Liver (tissue), 9 donors: ENCODE measurements around the gene SMYD1. TPM values are rescaled to one million over a fixed set of nuclear protein-coding genes. Genes with fewer than 3 reads are reported as not detected.

Source experiments
- DNase-seq: peaks from one replicate; pipeline ENCODE4 v3.0.0-alpha.2; 2017; ENCODE audit warnings: low spot score
- H3K27ac ChIP-seq, 2 donors: one replicate each; pipeline ENCODE4 v1.7.0; 2013; ENCODE audit warnings: inconsistent platforms in 2 of 2, low read length in 2 of 2, control low read depth in 1 of 2, low read depth in 1 of 2, mild to moderate bottlenecking in 1 of 2
- H3K27me3 ChIP-seq, 4 donors: one replicate each; pipeline versions ENCODE4 v1.6.1 to v1.7.0; 2013; ENCODE audit warnings: low read length in 3 of 4, inconsistent platforms in 1 of 4, mild to moderate bottlenecking in 1 of 4, moderate library complexity in 1 of 4; ENCODE audit not compliant: control insufficient read depth in 4 of 4, insufficient read depth in 4 of 4
- H3K36me3 ChIP-seq, 4 donors: one replicate each; pipeline versions ENCODE4 v1.6.1 to v1.7.0; 2013; ENCODE audit warnings: low read length in 3 of 4, mild to moderate bottlenecking in 3 of 4, low read depth in 1 of 4, moderate library complexity in 1 of 4; ENCODE audit not compliant: control insufficient read depth in 4 of 4, insufficient read depth in 3 of 4
- H3K4me1 ChIP-seq, 4 donors: one replicate each; pipeline versions ENCODE4 v1.6.1 to v1.7.0; 2013; ENCODE audit warnings: low read length in 3 of 4, mild to moderate bottlenecking in 3 of 4, moderate library complexity in 1 of 4; ENCODE audit not compliant: control insufficient read depth in 4 of 4, insufficient read depth in 4 of 4
- H3K4me3 ChIP-seq, 3 donors: one replicate each; pipeline versions ENCODE4 v1.6.1 to v1.7.0; 2013; ENCODE audit warnings: low read length in 3 of 3, control low read depth in 1 of 3, low read depth in 1 of 3, mild to moderate bottlenecking in 1 of 3
- H3K9ac ChIP-seq, 2 donors: one replicate each; pipeline ENCODE4 v1.7.0; 2013; ENCODE audit warnings: low read length in 2 of 2, mild to moderate bottlenecking in 2 of 2, moderate library complexity in 2 of 2, control low read depth in 1 of 2, low read depth in 1 of 2
- H3K9me3 ChIP-seq, 4 donors: one replicate each; pipeline versions ENCODE4 v1.6.1 to v1.7.0; 2013; ENCODE audit warnings: low read length in 3 of 4; ENCODE audit not compliant: control insufficient read depth in 4 of 4
- CTCF ChIP-seq: fragments of 150-350 bp; IDR thresholded peaks from 2 replicates; pipeline ENCODE4 v1.5.1; 2017; ENCODE audit warnings: improper control_type of control experiment, low read depth, low read length; ENCODE audit not compliant: missing input control
- EGR1 ChIP-seq, 2 donors: IDR thresholded peaks; 2 replicates each; pipeline ENCODE4 v1.6.1; 2016 to 2018; ENCODE audit warnings: antibody characterized with exemption in 2 of 2, low read depth in 2 of 2
- FOXA1 ChIP-seq: IDR thresholded peaks from 2 replicates; pipeline ENCODE4 v1.6.1; 2016; ENCODE audit warnings: antibody characterized with exemption
- FOXA2 ChIP-seq: IDR thresholded peaks from 2 replicates; pipeline ENCODE4 v1.6.1; 2016; ENCODE audit warnings: antibody characterized with exemption
- GABPA ChIP-seq, 2 donors: IDR thresholded peaks in 1 of 2; conservative IDR thresholded peaks in 1 of 2; 2 replicates each; pipeline ENCODE4 v1.6.1; 2016; ENCODE audit warnings: antibody characterized with exemption in 2 of 2, mild to moderate bottlenecking in 1 of 2, moderate library complexity in 1 of 2
- HNF4A ChIP-seq, 2 donors: conservative IDR thresholded peaks; 2 replicates each; pipeline ENCODE4 v1.6.1; 2016; ENCODE audit warnings: antibody characterized with exemption in 2 of 2, mild to moderate bottlenecking in 2 of 2
- HNF4G ChIP-seq: IDR thresholded peaks from 2 replicates; pipeline ENCODE4 v1.6.1; 2016; ENCODE audit warnings: antibody characterized with exemption
- JUND ChIP-seq, 2 donors: IDR thresholded peaks; 2 replicates each; pipeline ENCODE4 v1.6.1; 2016; ENCODE audit warnings: antibody characterized with exemption in 2 of 2
- MAX ChIP-seq: IDR thresholded peaks from 2 replicates; pipeline ENCODE4 v1.6.1; 2016; ENCODE audit warnings: antibody characterized with exemption
- NR2F2 ChIP-seq: IDR thresholded peaks from 2 replicates; pipeline ENCODE4 v1.6.1; 2016; ENCODE audit warnings: antibody characterized with exemption
- RAD21 ChIP-seq, 2 donors: IDR thresholded peaks; 2 replicates each; pipeline ENCODE4 v1.6.1; 2016; ENCODE audit warnings: antibody characterized with exemption in 2 of 2, mild to moderate bottlenecking in 2 of 2
- RXRA ChIP-seq, 2 donors: IDR thresholded peaks; 2 replicates each; pipeline ENCODE4 v1.6.1; 2017 to 2018; ENCODE audit warnings: antibody characterized with exemption in 2 of 2, mild to moderate bottlenecking in 1 of 2
- SP1 ChIP-seq: IDR thresholded peaks from 2 replicates; pipeline ENCODE4 v1.6.1; 2018; ENCODE audit warnings: antibody characterized with exemption, mild to moderate bottlenecking
- TAF1 ChIP-seq: conservative IDR thresholded peaks from 2 replicates; pipeline ENCODE4 v1.6.1; 2016; ENCODE audit warnings: antibody characterized with exemption, mild to moderate bottlenecking
- YY1 ChIP-seq: IDR thresholded peaks from 2 replicates; pipeline ENCODE4 v1.6.1; 2016; ENCODE audit warnings: antibody characterized with exemption, mild to moderate bottlenecking
- WGBS: extraction: QIAGEN DNeasy Blood & Tissue Kit; methylation state at CpG from one replicate; pipeline ENCODE4 v1.1.7; 2013; 5-methylcytosine and 5-hydroxymethylcytosine counted together
- polyA plus RNA-seq, 2 donors: library from polyadenylated mRNA; stranded (reverse) in 1 of 2; unstranded in 1 of 2; fragments of 200-250 nt in 1 of 2; fragments of >200 nt in 1 of 2; fragmentation: Nextera tagmentation in 1 of 2; extraction: Ambion mirVana in 1 of 2; gene quantifications; one replicate each; pipeline versions ENCODE4 v1.2.1 to v1.2.3, GENCODE V29; 2013 to 2015
- total RNA-seq, 2 donors: library from RNA; depleted of rRNA; stranded (reverse); fragments of >200 nt; gene quantifications; one replicate each; pipeline ENCODE4 v1.2.3, GENCODE V29; 2014
- TF ChIP-seq, protein P1 (sequence below): IDR thresholded peaks from 2 replicates; pipeline ENCODE4 v1.6.1; 2016; ENCODE audit warnings: antibody characterized with exemption
- TF ChIP-seq, protein P2 (sequence below): IDR thresholded peaks from 2 replicates; pipeline ENCODE4 v1.6.1; 2016; ENCODE audit warnings: antibody characterized with exemption
- TF ChIP-seq, protein P3 (sequence below): IDR thresholded peaks from 2 replicates; pipeline ENCODE4 v1.6.1; 2016; ENCODE audit warnings: antibody characterized with exemption, mild to moderate bottlenecking
- donor health status: healthy.
- donor health status: healthy.
- donor health status: healthy.
- donor health status: healthy.
- donor health status: healthy.

The SMYD1 gene
- total and polyA plus RNA-seq, 4 donors: not detected

GRCh38 chr2:88097192-88097591 lies 29.6 kb downstream of the SMYD1 start:
- no peak for DNase-seq
- H3K9me3 ChIP-seq: no peaks in the 10 kb centered on the region
- TF ChIP-seq RAD21 (IDR thresholded peaks at IDR 0.05) (no peak), RXRA (IDR thresholded peaks at IDR 0.05) (no peak), HNF4A (conservative IDR thresholded peaks at IDR 0.05) (no peak), YY1 (no peak), JUND (IDR thresholded peaks at IDR 0.05) (no peak), CTCF (no peak), GABPA (IDR thresholded peaks at IDR 0.05 in 1 of 2, conservative IDR thresholded peaks at IDR 0.05 in 1 of 2) (no peak), SP1 (no peak), NR2F2 (no peak), FOXA2 (no peak), TAF1 (no peak)
- TF ChIP-seq, protein P1, sequence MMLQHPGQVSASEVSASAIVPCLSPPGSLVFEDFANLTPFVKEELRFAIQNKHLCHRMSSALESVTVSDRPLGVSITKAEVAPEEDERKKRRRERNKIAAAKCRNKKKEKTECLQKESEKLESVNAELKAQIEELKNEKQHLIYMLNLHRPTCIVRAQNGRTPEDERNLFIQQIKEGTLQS: no peak
- TF ChIP-seq, protein P2, sequence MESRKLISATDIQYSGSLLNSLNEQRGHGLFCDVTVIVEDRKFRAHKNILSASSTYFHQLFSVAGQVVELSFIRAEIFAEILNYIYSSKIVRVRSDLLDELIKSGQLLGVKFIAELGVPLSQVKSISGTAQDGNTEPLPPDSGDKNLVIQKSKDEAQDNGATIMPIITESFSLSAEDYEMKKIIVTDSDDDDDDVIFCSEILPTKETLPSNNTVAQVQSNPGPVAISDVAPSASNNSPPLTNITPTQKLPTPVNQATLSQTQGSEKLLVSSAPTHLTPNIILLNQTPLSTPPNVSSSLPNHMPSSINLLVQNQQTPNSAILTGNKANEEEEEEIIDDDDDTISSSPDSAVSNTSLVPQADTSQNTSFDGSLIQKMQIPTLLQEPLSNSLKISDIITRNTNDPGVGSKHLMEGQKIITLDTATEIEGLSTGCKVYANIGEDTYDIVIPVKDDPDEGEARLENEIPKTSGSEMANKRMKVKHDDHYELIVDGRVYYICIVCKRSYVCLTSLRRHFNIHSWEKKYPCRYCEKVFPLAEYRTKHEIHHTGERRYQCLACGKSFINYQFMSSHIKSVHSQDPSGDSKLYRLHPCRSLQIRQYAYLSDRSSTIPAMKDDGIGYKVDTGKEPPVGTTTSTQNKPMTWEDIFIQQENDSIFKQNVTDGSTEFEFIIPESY: no peak
- no peak overlapping the region for H3K9ac ChIP-seq
- no peak overlapping the region for H3K27ac ChIP-seq
- no peaks in the 10 kb centered on the region for H3K36me3 ChIP-seq
- H3K4me1 ChIP-seq: peaks cover 0 to 13% (median 12%) of the 10 kb centered on the region in 4 donors
- H3K27me3 ChIP-seq: no peaks in the 10 kb centered on the region
- H3K4me3 ChIP-seq: no peak overlapping the region
- 75% methylated on average over 3 of the region's 3 CpGs for WGBS

- H3K9ac ChIP-seq: no peak overlapping the region
- no peak overlapping the region for H3K4me3 ChIP-seq
- H3K27me3 ChIP-seq: no peaks in the 10 kb centered on the region
- H3K36me3 ChIP-seq: no peaks in the 10 kb centered on the region
- no peak for DNase-seq
- H3K4me1 ChIP-seq: peaks cover 0 to 13% (median 12%) of the 10 kb centered on the region in 4 donors
- H3K27ac ChIP-seq: no peak overlapping the region
- no peaks in the 10 kb centered on the region for H3K9me3 ChIP-seq
- WGBS: 86% methylated on average over 4 of the region's 4 CpGs
- TF ChIP-seq RXRA (IDR thresholded peaks at IDR 0.05) (no peak), FOXA2 (no peak), EGR1 (IDR thresholded peaks at IDR 0.05; ENCODE audit: low read depth in 2 of 2) (no peak), JUND (IDR thresholded peaks at IDR 0.05) (no peak), SP1 (no peak), HNF4A (conservative IDR thresholded peaks at IDR 0.05) (no peak), FOXA1 (no peak), NR2F2 (no peak), CTCF (no peak), GABPA (IDR thresholded peaks at IDR 0.05 in 1 of 2, conservative IDR thresholded peaks at IDR 0.05 in 1 of 2) (no peak), HNF4G (no peak), TAF1 (no peak), YY1 (no peak), MAX (no peak), RAD21 (IDR thresholded peaks at IDR 0.05) (no peak)
- TF ChIP-seq, protein P1: no peak
- TF ChIP-seq, protein P2: no peak
- TF ChIP-seq, protein P3, sequence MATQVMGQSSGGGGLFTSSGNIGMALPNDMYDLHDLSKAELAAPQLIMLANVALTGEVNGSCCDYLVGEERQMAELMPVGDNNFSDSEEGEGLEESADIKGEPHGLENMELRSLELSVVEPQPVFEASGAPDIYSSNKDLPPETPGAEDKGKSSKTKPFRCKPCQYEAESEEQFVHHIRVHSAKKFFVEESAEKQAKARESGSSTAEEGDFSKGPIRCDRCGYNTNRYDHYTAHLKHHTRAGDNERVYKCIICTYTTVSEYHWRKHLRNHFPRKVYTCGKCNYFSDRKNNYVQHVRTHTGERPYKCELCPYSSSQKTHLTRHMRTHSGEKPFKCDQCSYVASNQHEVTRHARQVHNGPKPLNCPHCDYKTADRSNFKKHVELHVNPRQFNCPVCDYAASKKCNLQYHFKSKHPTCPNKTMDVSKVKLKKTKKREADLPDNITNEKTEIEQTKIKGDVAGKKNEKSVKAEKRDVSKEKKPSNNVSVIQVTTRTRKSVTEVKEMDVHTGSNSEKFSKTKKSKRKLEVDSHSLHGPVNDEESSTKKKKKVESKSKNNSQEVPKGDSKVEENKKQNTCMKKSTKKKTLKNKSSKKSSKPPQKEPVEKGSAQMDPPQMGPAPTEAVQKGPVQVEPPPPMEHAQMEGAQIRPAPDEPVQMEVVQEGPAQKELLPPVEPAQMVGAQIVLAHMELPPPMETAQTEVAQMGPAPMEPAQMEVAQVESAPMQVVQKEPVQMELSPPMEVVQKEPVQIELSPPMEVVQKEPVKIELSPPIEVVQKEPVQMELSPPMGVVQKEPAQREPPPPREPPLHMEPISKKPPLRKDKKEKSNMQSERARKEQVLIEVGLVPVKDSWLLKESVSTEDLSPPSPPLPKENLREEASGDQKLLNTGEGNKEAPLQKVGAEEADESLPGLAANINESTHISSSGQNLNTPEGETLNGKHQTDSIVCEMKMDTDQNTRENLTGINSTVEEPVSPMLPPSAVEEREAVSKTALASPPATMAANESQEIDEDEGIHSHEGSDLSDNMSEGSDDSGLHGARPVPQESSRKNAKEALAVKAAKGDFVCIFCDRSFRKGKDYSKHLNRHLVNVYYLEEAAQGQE: no peak
These were observed 30.4 kb downstream of the SMYD1 start for GRCh38 chr2:88097891-88098557.
